ENCODE measurements around the gene MVB12B.
A peak's percentile ranks its signal among the peaks of the same experiment; 100 is the strongest.

MVB12B gene

DNA sequence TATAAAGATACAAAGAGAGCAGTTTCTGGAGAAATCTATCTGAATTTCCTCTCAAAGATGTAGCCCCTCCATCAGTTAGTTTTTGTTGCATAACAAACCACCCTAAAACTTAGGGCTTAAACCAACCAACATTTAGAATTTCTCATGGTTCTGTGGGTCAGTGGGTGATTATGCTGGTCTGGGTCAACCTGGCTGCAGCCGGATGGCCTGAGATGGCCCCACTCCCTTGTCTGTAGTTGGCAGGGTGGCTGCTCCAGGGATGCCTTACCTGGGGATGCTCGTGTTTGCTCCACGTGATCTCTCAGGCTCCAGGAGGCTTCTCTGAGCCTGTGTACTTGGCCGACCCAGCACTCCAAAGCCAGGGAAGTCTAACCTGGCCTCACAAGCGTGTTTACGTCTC, 139.3 kb downstream of the MVB12B start:
- peak overlapping the region; percentile 19 for H3K9ac ChIP-seq (ENCODE audit: low read depth, low read length, poor library complexity, severe bottlenecking)
- no peaks in the 10 kb centered on the region for H4K20me1 ChIP-seq (ENCODE audit: insufficient read depth, low read length, poor library complexity, severe bottlenecking)
- TF ChIP-seq, protein P1, sequence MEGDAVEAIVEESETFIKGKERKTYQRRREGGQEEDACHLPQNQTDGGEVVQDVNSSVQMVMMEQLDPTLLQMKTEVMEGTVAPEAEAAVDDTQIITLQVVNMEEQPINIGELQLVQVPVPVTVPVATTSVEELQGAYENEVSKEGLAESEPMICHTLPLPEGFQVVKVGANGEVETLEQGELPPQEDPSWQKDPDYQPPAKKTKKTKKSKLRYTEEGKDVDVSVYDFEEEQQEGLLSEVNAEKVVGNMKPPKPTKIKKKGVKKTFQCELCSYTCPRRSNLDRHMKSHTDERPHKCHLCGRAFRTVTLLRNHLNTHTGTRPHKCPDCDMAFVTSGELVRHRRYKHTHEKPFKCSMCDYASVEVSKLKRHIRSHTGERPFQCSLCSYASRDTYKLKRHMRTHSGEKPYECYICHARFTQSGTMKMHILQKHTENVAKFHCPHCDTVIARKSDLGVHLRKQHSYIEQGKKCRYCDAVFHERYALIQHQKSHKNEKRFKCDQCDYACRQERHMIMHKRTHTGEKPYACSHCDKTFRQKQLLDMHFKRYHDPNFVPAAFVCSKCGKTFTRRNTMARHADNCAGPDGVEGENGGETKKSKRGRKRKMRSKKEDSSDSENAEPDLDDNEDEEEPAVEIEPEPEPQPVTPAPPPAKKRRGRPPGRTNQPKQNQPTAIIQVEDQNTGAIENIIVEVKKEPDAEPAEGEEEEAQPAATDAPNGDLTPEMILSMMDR (conservative IDR thresholded peaks at IDR 0.05; ENCODE audit: low read length) = no peak
- peaks cover 7% of the 10 kb centered on the region; the same call in 1 of the 2 replicates for H3K79me2 ChIP-seq (ENCODE audit: insufficient read depth, low read length)
- H3K4me1 ChIP-seq (ENCODE audit: insufficient read depth, low read length, poor library complexity, severe bottlenecking) = peaks cover 53% of the 10 kb centered on the region
- no peak overlapping the region for H2AFZ ChIP-seq (ENCODE audit: low read length)
- H3K4me2 ChIP-seq (ENCODE audit: low read depth, low read length, poor library complexity, severe bottlenecking) = no peak overlapping the region
- no peak overlapping the region for H3K4me3 ChIP-seq (ENCODE audit: low read length, poor library complexity, severe bottlenecking)
- H3K9me3 ChIP-seq (ENCODE audit: insufficient read depth, low read depth, low read length) = no peaks in the 10 kb centered on the region
- peaks cover 6% of the 10 kb centered on the region; the same call in 1 of the 2 replicates for H3K36me3 ChIP-seq (ENCODE audit: insufficient read depth, low read length)
- H3K27me3 ChIP-seq (ENCODE audit: insufficient read depth, low read length, poor library complexity, severe bottlenecking) = no peaks in the 10 kb centered on the region
- H3K9me2 ChIP-seq (replicated peaks; ENCODE audit: low read depth, low read length) = no peaks in the 10 kb centered on the region
- H3F3A ChIP-seq (ENCODE audit: low read depth) = peaks cover 13% of the 10 kb centered on the region

DNA sequence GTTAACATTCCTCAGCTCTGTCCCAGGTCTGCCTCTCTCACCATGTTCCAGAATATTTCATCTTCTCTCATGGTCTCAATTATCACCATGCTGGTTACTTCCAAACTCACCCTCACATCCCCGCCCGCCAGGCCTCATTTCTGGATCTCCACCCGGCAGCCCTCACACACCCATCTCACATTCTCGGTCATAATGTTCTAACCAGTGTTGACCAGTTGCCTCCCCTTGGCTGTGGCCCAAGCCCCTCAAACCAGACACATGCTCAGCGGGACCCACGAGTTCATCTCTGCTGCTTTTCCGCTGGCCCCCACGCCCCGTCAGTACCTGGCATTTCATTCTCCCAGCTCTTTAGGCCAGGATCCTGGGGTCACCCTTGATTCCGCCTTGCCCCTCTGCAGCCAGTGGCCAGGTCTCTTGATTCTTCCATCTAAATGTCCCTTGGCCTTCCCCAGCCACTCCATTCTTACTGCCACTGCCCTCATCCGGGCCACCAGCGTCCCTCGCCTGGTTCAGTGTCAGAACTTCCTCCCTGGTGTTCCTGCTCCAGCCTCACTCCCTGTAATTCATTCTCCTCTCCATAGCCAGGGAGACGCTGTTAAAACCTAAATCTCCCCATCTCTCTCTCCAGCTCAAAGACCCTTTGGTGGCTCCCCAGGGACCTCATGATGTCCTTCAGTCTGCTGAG, 141.7 kb downstream of the MVB12B start:
- no peak overlapping the region for H3K4me3 ChIP-seq (ENCODE audit: low read length, poor library complexity, severe bottlenecking)
- H3K27me3 ChIP-seq (ENCODE audit: insufficient read depth, low read length, poor library complexity, severe bottlenecking) = no peaks in the 10 kb centered on the region
- H3K36me3 ChIP-seq (ENCODE audit: insufficient read depth, low read length) = peaks cover 5% of the 10 kb centered on the region; the same call in 1 of the 2 replicates
- H3K9ac ChIP-seq (ENCODE audit: low read depth, low read length, poor library complexity, severe bottlenecking) = peak overlapping the region; percentile 92
- H3K4me1 ChIP-seq (ENCODE audit: insufficient read depth, low read length, poor library complexity, severe bottlenecking) = peaks cover 74% of the 10 kb centered on the region
- H3F3A ChIP-seq (ENCODE audit: low read depth) = peaks cover 25% of the 10 kb centered on the region
- TF ChIP-seq EZH2phosphoT487 (IDR thresholded peaks at IDR 0.05; ENCODE audit: borderline replicate concordance) = no peak
- TF ChIP-seq, protein P1 (conservative IDR thresholded peaks at IDR 0.05; ENCODE audit: low read length) = no peak
- H4K20me1 ChIP-seq (ENCODE audit: insufficient read depth, low read length, poor library complexity, severe bottlenecking) = no peaks in the 10 kb centered on the region
- H3K4me2 ChIP-seq (ENCODE audit: low read depth, low read length, poor library complexity, severe bottlenecking) = peak overlapping the region; percentile 71
- H3K9me2 ChIP-seq (replicated peaks; ENCODE audit: low read depth, low read length) = no peaks in the 10 kb centered on the region
- peaks cover 21% of the 10 kb centered on the region; the same call in 1 of the 2 replicates for H3K79me2 ChIP-seq (ENCODE audit: insufficient read depth, low read length)
- no peak overlapping the region for H2AFZ ChIP-seq (ENCODE audit: low read length)
- no peaks in the 10 kb centered on the region for H3K9me3 ChIP-seq (ENCODE audit: insufficient read depth, low read depth, low read length)

DNA sequence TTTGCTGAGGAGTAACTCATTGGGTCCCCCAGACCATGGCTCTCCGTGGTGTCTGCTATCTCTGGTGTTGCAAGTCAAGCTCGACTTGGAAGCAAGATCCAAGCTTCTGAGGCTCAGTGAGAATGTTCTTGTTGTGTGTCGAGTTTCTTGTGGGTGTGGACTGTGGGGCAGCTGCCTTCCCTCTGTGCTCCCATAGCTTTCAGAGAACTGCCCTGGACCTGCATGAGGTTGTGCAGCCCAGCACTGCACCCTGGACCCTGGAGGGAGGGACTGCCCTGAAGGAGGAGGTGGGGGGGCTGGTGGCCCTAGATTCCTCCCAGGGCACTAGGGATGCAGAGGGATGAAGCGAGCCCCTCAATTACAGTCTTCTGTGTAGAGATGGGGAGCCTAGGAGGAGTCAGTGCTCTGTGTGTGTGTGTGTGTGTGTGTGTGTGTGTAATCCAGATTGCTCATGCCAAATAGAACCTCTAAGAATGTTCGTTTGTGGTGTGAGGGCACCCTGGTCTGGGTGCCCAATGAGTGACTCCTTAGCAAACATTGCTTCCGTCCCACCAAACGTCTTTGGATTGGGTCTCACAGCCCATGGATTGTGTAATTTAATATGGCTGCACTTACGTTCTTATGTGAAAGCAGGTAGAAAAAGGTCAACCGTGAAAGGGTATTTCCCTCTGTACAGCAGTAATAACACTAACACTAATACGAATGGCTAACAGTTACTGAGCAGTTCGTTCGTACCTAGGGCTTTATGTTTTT, 143.8 kb downstream of the MVB12B start:
- H3K9me3 ChIP-seq (ENCODE audit: insufficient read depth, low read depth, low read length) = no peaks in the 10 kb centered on the region
- peaks cover 5% of the 10 kb centered on the region; the same call in 1 of the 2 replicates for H3K36me3 ChIP-seq (ENCODE audit: insufficient read depth, low read length)
- H3K9ac ChIP-seq (ENCODE audit: low read depth, low read length, poor library complexity, severe bottlenecking) = peak overlapping the region; percentile 92
- no peaks in the 10 kb centered on the region for H4K20me1 ChIP-seq (ENCODE audit: insufficient read depth, low read length, poor library complexity, severe bottlenecking)
- no peaks in the 10 kb centered on the region for H3K27me3 ChIP-seq (ENCODE audit: insufficient read depth, low read length, poor library complexity, severe bottlenecking)
- H3K4me1 ChIP-seq (ENCODE audit: insufficient read depth, low read length, poor library complexity, severe bottlenecking) = peaks cover 80% of the 10 kb centered on the region
- peak overlapping the region; percentile 57 for H3K4me3 ChIP-seq (ENCODE audit: low read length, poor library complexity, severe bottlenecking)
- peaks cover 28% of the 10 kb centered on the region; the same call in 1 of the 2 replicates for H3K79me2 ChIP-seq (ENCODE audit: insufficient read depth, low read length)
- TF ChIP-seq, protein P1 (conservative IDR thresholded peaks at IDR 0.05; ENCODE audit: low read length) = no peak
- TF ChIP-seq EZH2phosphoT487 (IDR thresholded peaks at IDR 0.05; ENCODE audit: borderline replicate concordance) = no peak
- peaks cover 25% of the 10 kb centered on the region for H3F3A ChIP-seq (ENCODE audit: low read depth)
- peak overlapping the region; percentile 71 for H3K4me2 ChIP-seq (ENCODE audit: low read depth, low read length, poor library complexity, severe bottlenecking)
- no peak overlapping the region for H2AFZ ChIP-seq (ENCODE audit: low read length)
- no peaks in the 10 kb centered on the region for H3K9me2 ChIP-seq (replicated peaks; ENCODE audit: low read depth, low read length)

Data from Loucy (cell line).